K562 (cell line): ENCODE results near the gene SLC2A2. TPM values are rescaled to one million over a fixed set of nuclear protein-coding genes. Genes with fewer than 3 reads are reported as not detected.

Experiments
- ATAC-seq: fragments of 200-7000 bp; cut with Tn5 transposase; 3 replicates; pipeline ENCODE4 v1.9.1; 2020; ENCODE audit warnings: moderate library complexity
- BruUV-seq: library from RNA; stranded (reverse); fragments of 400-500 nt; replicated peaks from 2 replicates; lab custom pipeline; 2021; lab: Mats Ljungman, UMichigan
- CTCF ChIA-PET: fragments of 300-600 bp; formaldehyde crosslinking; extraction: SDS; loops from one replicate; lab custom pipeline; 2021; ENCODE audit warnings: low intra/inter-chr PET ratio; lab: Yijun Ruan, JAX
- POLR2A ChIA-PET: fragments of 300-600, 350-650 bp; sonication (Branson Sonifier 250); formaldehyde crosslinking; extraction: SDS; loops from one replicate; lab custom pipeline; 2021; ENCODE audit warnings: antibody characterized with exemption, inconsistent platforms; lab: Yijun Ruan, JAX
- DNase-seq, 4 experiments: peaks; one replicate each; pipeline versions ENCODE4 v3.0.0 to v3.0.0-alpha.2; 2011 to 2018; ENCODE audit warnings: low spot score in 3 of 4, mixed read lengths in 3 of 4; ENCODE audit errors: extremely low read depth in 1 of 4
- FAIRE-seq: peaks from 2 replicates; lab custom pipeline; 2011; peaks lifted over from hg19 to GRCh38; lab: Jason Lieb, UNC
- H2AFZ ChIP-seq: 2 replicates; pipeline ENCODE4 v1.6.0; 2011; ENCODE audit warnings: low read depth, low read length, control low read depth, inconsistent platforms
- H3K27ac ChIP-seq: fragments of 200-600 bp; 3 replicates; pipeline ENCODE4 v1.8.0; 2011; ENCODE audit warnings: low read depth, mild to moderate bottlenecking, control low read depth, inconsistent platforms, low read length, moderate library complexity, mixed read lengths; ENCODE audit errors: extremely low read depth
- H3K27me3 ChIP-seq, 2 experiments: fragments of 300-600 bp in 1 of 2; 2 replicates in 1 of 2; 3 replicates in 1 of 2; pipeline versions ENCODE4 v1.6.0 to v1.8.0; 2011; ENCODE audit warnings: inconsistent platforms in 2 of 2, low read length in 2 of 2, mild to moderate bottlenecking in 1 of 2, mixed read lengths in 1 of 2, moderate library complexity in 1 of 2; ENCODE audit not compliant: control insufficient read depth in 2 of 2, insufficient read depth in 2 of 2
- H3K36me3 ChIP-seq: fragments of 300-600 bp; 3 replicates; pipeline ENCODE4 v1.8.0; 2011; ENCODE audit warnings: mild to moderate bottlenecking, low read length, inconsistent platforms; ENCODE audit not compliant: control insufficient read depth, insufficient read depth
- H3K4me1 ChIP-seq, 2 experiments: fragments of 200-600 bp in 1 of 2; replicated peaks in 1 of 2; 2 replicates in 1 of 2; 3 replicates in 1 of 2; pipeline versions ENCODE4 v1.5.1 to v1.8.0; 2011; ENCODE audit warnings: inconsistent platforms in 2 of 2, low read length in 2 of 2, mild to moderate bottlenecking in 1 of 2, mixed read lengths in 1 of 2, moderate library complexity in 1 of 2; ENCODE audit not compliant: control insufficient read depth in 2 of 2, insufficient read depth in 2 of 2
- H3K4me2 ChIP-seq: 2 replicates; pipeline ENCODE4 v1.6.1; 2011; ENCODE audit warnings: low read length, control low read depth, inconsistent platforms, mixed read lengths; ENCODE audit not compliant: insufficient read depth
- H3K4me3 ChIP-seq: fragments of 200-600 bp; sonication (generic), shearing (Covaris generic); 2 replicates; pipeline ENCODE4 v1.5.1; 2016; ENCODE audit warnings: control low read depth, inconsistent platforms
- H3K79me2 ChIP-seq: fragments of 200-600 bp; 3 replicates; pipeline ENCODE4 v1.8.0; 2011; ENCODE audit warnings: low read length, inconsistent platforms; ENCODE audit not compliant: control insufficient read depth, insufficient read depth
- H3K9ac ChIP-seq, 2 experiments: 2 replicates each; pipeline versions ENCODE4 v1.6.0 to v1.6.1; 2011; ENCODE audit warnings: low read depth in 2 of 2, low read length in 2 of 2, control low read depth in 1 of 2, inconsistent platforms in 1 of 2, mild to moderate bottlenecking in 1 of 2, mixed read lengths in 1 of 2; ENCODE audit not compliant: insufficient read depth in 1 of 2
- H3K9me1 ChIP-seq: one replicate; pipeline ENCODE4 v1.6.0; 2011; ENCODE audit warnings: inconsistent platforms, mild to moderate bottlenecking, low read length, moderate library complexity; ENCODE audit not compliant: control insufficient read depth, insufficient read depth
- H3K9me3 ChIP-seq: replicated peaks from 2 replicates; pipeline ENCODE4 v1.5.1; 2011; ENCODE audit warnings: low read depth, low read length, inconsistent platforms; ENCODE audit not compliant: control insufficient read depth, insufficient read depth
- H4K20me1 ChIP-seq: replicated peaks from 2 replicates; pipeline ENCODE4 v1.6.1; 2011; ENCODE audit warnings: low read length, inconsistent platforms, mixed read lengths; ENCODE audit not compliant: control insufficient read depth, insufficient read depth
- C11orf30 ChIP-seq: fragments of 450-650 bp; IDR thresholded peaks from 2 replicates; pipeline ENCODE4 v1.6.1; 2016; ENCODE audit warnings: low read depth, mild to moderate bottlenecking
- EWSR1 ChIP-seq: fragments of 450-650 bp; IDR thresholded peaks from 2 replicates; pipeline ENCODE4 v1.6.1; 2018; ENCODE audit warnings: borderline replicate concordance, mild to moderate bottlenecking, low read depth, moderate library complexity; ENCODE audit not compliant: partially characterized antibody
- MAFK ChIP-seq: IDR thresholded peaks from 2 replicates; pipeline ENCODE4 v1.6.1; 2011; ENCODE audit warnings: low read length, improper control_type of control experiment
- MEIS2 ChIP-seq: fragments of 450-650 bp; IDR thresholded peaks from 2 replicates; pipeline ENCODE4 v1.6.1; 2014; ENCODE audit warnings: mild to moderate bottlenecking; ENCODE audit not compliant: partially characterized antibody
- NCOA4 ChIP-seq: fragments of 450-650 bp; IDR thresholded peaks from 2 replicates; pipeline ENCODE4 v1.6.1; 2018; ENCODE audit warnings: mild to moderate bottlenecking; ENCODE audit not compliant: partially characterized antibody
- PHF21A ChIP-seq: fragments of 450-650 bp; IDR thresholded peaks from 2 replicates; pipeline ENCODE4 v1.6.1; 2017; ENCODE audit warnings: low read depth, borderline replicate concordance
- SIX5 ChIP-seq, 2 experiments: IDR thresholded peaks; 2 replicates each; pipeline ENCODE4 v1.6.1; 2011; ENCODE audit warnings: low read length in 2 of 2, borderline replicate concordance in 1 of 2, low read depth in 1 of 2, mild to moderate bottlenecking in 1 of 2, moderate library complexity in 1 of 2; ENCODE audit not compliant: insufficient read depth in 1 of 2
- WGBS: fragments of 100-300 bp; shearing (Covaris generic); methylation state at CpG from one replicate; pipeline ENCODE4 v1.1.6; 2016; ENCODE audit warnings: low coverage, mixed read lengths; ENCODE audit not compliant: insufficient coverage; ENCODE audit errors: missing lambda C conversion rate; 5-methylcytosine and 5-hydroxymethylcytosine counted together
- in situ Hi-C: fragments of 300-500 bp; cut with MboI; formaldehyde crosslinking; loops from 4 replicates; pipeline ENCODE4 v1.15.0; 2018; ENCODE audit warnings: inconsistent platforms, mixed read lengths
- intact Hi-C: fragments of 100-400 bp; cut with micrococcal nuclease; formaldehyde crosslinking; loops from 2 replicates; pipeline ENCODE4 v1.14.2; 2022
- polyA plus RNA-seq, 8 experiments: library from polyadenylated mRNA; depleted of rRNA in 4 of 8; stranded (reverse) in 5 of 8; unstranded in 3 of 8; fragments of >200 nt; fragmentation: Nextera tagmentation in 2 of 8; fragmentation: Illumina TruSeq in 1 of 8; extraction: Ambion mirVana in 2 of 8; extraction: Trizol in 1 of 8; gene quantifications; 2 replicates each; pipeline versions ENCODE4 v1.2.1 to v1.2.3, GENCODE V29; 2011 to 2014; ENCODE audit warnings: inconsistent platforms in 1 of 8, missing spikeins in 1 of 8
- total RNA-seq, 7 experiments: library from RNA; depleted of rRNA in 6 of 7; stranded (reverse); fragments of >200 nt in 6 of 7; fragmentation: Illumina TruSeq in 2 of 7; extraction: Trizol in 2 of 7; gene quantifications; 2 replicates each; pipeline versions ENCODE4 v1.2.1 to v1.2.3, GENCODE V29; 2011 to 2021; ENCODE audit warnings: low replicate concordance in 1 of 7
- TF ChIP-seq, protein P1 (sequence below), 3 experiments: IDR thresholded peaks in 2 of 3; conservative IDR thresholded peaks in 1 of 3; 2 replicates each; pipeline ENCODE4 v1.5.1; 2011 to 2012; ENCODE audit warnings: low read length in 3 of 3, mild to moderate bottlenecking in 3 of 3, control low read depth in 2 of 3, improper control_type of control experiment in 1 of 3, inconsistent platforms in 1 of 3, low read depth in 1 of 3, mixed read lengths in 1 of 3, moderate library complexity in 1 of 3; ENCODE audit not compliant: insufficient read depth in 2 of 3

The SLC2A2 gene
- total and polyA plus RNA-seq, 9 of the 15 experiments (the other 6 are each of a cell fraction or from before 2014, with no cell fraction given) = 0.18 TPM; not detected in 8

- no TSS peak for BruUV-seq
- FAIRE-seq = no peak
Observed at GRCh38 chr3:170997961-170998913, 28.3 kb downstream of the SLC2A2 start.

More at GRCh38 chr3:170997961-170998913, 28.3 kb downstream of the SLC2A2 start:
- in situ Hi-C loops = no loop called here
- Histone ChIP-seq H3K36me3 (no peaks in the 10 kb centered on the region), H3K4me3 (no peak overlapping the region), H3K27me3 (no peaks in the 10 kb centered on the region), H3K9me1 (no peaks in the 10 kb centered on the region), H3K27ac (no peak overlapping the region), H4K20me1 (no peaks in the 10 kb centered on the region), H3K79me2 (no peaks in the 10 kb centered on the region), H2AFZ (peak overlapping the region; percentile 68), H3K9ac (no peak overlapping the region), H3K9me3 (no peaks in the 10 kb centered on the region), H3K4me2 (no peak overlapping the region)
- WGBS = 53% methylated on average over 5 of the region's 5 CpGs
- POLR2A ChIA-PET = interaction anchor here (0.6 to 1.4 kb wide), 3 partner anchors 10 to 331 kb away, joined by 3 to 4 read pairs (median 3); no protein-coding TSS in a partner anchor
- intact Hi-C loops = no loop called here
- ATAC-seq (no peak), DNase-seq (no peak)
- CTCF ChIA-PET = no interaction called here
- peak; percentile 10; the same call in 1 of the 2 replicates for TF ChIP-seq C11orf30
- TF ChIP-seq MAFK = no peak
- no peak for TF ChIP-seq PHF21A
- no peak for TF ChIP-seq SIX5 (IDR thresholded peaks at IDR 0.05; ENCODE audit: borderline replicate concordance in 1 of 2, insufficient read depth in 1 of 2, low read depth in 1 of 2, low read length in 2 of 2)
- TF ChIP-seq, protein P1, sequence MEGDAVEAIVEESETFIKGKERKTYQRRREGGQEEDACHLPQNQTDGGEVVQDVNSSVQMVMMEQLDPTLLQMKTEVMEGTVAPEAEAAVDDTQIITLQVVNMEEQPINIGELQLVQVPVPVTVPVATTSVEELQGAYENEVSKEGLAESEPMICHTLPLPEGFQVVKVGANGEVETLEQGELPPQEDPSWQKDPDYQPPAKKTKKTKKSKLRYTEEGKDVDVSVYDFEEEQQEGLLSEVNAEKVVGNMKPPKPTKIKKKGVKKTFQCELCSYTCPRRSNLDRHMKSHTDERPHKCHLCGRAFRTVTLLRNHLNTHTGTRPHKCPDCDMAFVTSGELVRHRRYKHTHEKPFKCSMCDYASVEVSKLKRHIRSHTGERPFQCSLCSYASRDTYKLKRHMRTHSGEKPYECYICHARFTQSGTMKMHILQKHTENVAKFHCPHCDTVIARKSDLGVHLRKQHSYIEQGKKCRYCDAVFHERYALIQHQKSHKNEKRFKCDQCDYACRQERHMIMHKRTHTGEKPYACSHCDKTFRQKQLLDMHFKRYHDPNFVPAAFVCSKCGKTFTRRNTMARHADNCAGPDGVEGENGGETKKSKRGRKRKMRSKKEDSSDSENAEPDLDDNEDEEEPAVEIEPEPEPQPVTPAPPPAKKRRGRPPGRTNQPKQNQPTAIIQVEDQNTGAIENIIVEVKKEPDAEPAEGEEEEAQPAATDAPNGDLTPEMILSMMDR (IDR thresholded peaks at IDR 0.05 in 2 of 3, conservative IDR thresholded peaks at IDR 0.05 in 1 of 3; ENCODE audit: insufficient read depth in 2 of 3, low read depth in 1 of 3, low read length in 3 of 3) = no peak
- TF ChIP-seq EWSR1 = no peak
- TF ChIP-seq MEIS2 = peak; percentile 27
- no peak for TF ChIP-seq NCOA4
- TF ChIP-seq, all 486 proteins: peak for 2
- H3K4me1 ChIP-seq = peaks cover 0 to 17% of the 10 kb centered on the region in 2 experiments; a peak in 3 of 5 replicates
